CD4-positive, alpha-beta T cell treated with Interleukin-17A for 4 hours (primary cell): Measurements from ENCODE around the gene MAPK6.
"Not testable (repeated sequence)": the region's sequence is repeated elsewhere in the genome, so short reads cannot be mapped to it uniquely, and the experiment has no call there.

Experiments
- DNase-seq: peaks from one replicate; pipeline ENCODE4 v3.0.0-alpha.2; 2020; ENCODE audit warnings: mixed read lengths

The MAPK6 gene

DNA sequence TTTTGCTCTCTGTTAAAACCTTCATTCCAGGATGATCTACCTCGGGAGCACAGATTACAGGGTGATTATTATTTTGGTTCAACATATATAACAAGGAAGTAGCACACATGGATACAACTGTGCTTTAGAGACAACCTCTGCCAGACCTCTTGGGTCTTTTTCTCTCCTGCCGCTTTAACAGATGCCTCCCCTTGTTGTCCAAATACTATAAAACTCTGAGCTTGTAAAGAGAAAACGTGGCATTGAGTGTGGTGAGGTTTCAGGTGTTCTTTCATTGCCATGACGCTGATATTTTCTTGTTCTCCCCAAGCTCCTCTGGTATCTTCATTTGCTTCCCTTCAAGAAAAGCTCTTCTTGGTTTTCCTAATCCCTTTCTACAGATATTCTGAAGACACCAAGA, 64.6 kb downstream of the MAPK6 start:
- DNase-seq: no peak

DNA sequence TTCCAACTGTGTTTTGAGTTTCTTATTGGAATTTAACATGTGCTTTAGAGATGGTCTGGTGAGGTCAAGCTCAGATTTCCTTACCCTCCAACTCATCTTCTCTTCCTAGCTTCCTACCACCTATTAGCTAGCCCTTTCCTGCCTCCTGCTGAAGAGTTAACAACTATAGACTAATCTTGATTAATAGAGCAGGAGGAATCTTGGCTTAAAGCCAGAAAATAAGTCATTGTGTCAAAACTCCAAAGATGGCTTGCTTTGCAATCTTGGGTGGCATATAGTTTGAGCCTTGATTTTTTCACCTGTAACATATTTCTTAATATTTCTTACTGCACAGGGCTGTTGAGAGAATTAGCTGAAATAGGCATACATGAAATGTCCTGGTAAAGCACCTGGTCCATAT, 66.3 kb downstream of the MAPK6 start:
- no peak for DNase-seq

DNA sequence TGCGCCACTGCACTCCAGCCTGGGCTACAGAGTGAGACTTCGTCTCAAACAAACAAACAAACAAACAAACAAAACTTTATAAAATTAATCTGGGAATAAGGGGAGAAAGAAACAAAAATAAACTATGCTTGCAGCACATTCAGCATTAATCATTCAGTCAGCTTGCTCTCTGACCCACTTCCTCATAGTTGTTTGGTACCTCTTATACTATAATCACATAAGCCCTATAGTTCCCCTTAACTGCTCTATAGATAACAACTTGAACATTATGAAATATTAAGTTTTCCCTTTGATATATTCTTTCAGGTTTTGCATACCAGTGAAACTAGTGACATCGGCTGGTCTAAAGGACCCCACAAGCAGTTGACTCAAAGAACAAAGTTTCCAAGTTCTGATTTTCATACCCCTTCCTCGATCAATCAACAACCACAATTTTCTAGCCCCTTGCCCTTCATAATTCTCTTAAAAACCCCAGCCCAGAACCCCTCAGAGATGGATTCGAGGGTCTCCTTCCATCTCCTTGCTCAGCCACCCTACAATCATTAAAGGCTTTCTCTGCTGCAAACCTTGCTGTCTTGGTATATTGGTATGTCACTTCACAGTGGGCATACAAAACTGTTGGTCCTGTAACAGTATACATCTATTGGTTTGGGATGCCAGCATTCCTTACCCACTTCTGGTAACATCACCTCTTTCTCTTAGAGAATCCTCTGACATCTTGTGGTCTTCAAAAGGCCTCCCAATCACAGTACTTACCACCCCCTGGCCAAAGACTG, 67.2 kb downstream of the MAPK6 start:
- DNase-seq: no peak

DNA sequence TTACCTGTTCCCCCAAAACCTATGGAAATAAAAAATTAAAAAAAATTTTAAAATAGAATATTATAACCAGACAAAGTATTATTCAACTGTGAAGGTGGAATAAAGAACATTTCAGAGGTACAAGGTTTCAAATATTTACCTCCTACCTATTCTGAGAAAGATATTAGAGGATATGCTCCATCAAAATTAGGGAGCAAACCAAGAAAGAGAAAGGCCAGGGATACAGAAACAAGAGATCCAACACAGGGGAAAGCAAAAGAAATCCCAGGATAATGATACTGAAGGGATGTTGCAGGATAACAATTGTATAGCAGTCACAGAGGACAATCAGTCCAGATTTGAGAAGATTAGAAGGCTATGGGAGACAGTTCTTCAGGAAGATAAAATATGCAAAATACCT, 71.2 kb downstream of the MAPK6 start:
- DNase-seq: no peak

DNA sequence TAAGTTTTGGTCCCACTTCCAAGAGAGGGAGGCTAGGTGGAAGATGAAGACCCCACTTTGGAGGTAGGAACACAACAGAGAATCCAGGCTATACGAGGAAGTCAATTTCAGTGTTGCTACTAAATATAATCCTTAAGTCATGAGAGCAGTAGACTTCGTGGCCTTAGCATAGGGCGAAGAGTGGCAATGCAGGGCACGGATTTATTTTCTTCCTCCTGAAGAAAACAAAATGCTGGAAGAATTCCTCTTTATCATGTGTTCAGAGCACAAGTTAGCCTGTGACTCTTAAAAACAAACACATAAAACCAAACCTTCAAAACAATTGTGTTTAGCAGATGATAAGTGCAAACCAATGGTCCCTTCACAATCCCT, 74.1 kb downstream of the MAPK6 start:
- DNase-seq: no peak

DNA sequence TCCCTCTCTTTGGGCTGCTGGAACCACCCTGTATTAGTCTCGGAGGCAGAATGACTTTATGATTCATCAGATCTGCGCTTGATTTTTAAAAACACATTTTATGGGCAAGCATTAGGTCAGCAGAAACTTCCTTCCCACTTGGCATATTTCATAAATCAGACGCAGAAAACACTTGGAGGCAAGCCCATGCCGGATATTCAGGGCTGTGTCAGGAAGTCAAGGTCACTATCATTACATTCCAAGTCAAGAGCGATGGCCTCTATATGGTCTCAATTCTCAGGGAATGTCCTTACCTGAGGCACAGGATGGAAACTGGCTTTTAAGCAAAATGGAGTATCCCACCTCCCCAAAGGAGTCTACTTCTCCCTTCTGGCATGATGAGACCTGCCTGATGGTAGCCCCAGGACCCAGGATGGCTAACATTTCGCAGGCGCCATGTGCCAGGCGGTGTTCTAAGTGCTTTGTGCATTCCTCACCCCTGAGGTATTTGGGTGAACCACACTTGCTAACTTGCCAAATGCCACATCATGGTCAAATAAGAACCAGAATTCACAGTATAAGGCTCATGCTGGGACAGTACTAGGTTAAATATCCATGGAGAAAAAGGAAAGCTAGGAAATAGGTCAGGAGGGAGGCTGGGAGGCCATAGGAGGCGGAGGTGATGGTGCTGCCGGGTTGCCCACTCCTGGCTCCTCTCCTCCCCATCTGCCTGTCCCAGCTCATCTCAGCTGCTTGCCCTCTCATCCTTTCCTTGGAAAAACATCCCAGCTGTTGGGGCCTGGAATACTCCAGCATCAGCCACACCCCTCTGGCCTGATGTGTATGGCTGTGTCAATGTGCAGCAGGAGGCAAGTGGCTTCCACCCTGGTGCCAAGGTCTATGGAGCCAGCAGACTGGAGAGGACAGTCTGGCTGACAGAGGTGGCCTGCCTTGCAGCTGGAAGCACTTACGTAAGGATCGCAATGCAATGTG, 74.8 kb downstream of the MAPK6 start:
- DNase-seq: no peak

DNA sequence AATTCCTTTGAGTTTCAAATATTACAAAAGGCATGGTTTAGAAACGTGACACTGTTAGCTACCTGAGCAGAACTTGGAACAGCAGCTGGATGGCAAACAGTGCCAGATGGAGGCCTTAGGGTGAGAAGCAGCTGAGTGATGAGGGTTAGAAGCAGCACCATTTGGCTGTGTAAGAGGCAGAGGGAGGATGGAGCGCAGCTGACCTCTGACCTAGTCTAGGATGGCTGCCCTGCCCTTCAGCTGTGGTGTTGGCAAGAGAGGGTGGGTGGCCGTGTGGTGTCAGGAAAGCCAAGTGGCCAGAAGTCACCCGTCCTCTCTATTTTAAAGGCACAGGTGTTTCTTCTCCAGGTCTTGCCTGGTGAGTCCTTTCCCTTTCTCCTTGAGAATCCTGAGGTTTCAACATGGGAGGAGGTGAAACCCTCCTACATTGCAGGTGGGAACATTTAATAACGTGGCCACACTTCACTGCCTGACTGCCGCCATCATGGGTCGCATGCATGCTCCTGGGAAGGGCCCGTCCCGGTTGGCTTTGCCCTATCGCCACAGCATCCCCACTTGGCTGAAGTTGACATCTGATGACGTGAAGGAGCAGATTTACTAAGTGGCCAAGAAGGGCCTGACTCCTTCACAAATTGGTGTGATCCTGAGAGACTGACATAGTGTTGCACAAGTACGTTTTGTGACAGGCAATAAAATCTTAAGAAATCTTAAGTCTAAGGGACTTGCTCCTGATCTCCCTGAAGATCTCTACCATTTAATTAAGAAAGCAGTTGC, 76.0 kb downstream of the MAPK6 start:
- DNase-seq: no peak

DNA sequence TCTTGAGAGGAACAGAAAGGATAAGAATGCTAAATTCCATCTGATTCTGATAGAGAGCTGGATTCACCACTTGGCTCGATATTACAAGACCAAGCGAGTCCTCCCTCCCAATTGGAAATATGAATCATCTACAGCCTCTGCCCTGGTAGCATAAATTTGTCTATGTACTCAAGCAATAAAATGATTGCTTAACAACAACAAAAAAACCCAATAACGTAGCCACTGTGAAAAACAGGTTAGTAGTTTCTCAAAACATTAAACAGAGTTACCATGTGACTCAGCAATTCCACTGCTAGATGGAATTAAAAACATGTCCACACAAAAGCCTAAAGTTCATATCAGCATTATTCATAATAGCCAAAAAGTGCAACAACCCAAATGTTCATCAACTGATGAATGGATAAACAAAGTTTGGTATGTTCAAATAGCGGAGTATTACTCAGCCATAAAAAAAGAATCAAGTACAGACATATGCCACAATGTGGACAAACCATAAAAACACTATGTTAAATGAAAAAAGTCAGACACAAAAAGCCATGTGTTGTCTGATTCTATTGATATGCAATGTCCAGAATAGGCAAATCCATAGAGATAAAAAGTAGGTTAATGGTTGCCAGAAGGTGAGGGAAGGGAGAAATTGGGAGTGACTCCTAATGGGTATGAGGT, 76.7 kb downstream of the MAPK6 start:
- DNase-seq: no peak

DNA sequence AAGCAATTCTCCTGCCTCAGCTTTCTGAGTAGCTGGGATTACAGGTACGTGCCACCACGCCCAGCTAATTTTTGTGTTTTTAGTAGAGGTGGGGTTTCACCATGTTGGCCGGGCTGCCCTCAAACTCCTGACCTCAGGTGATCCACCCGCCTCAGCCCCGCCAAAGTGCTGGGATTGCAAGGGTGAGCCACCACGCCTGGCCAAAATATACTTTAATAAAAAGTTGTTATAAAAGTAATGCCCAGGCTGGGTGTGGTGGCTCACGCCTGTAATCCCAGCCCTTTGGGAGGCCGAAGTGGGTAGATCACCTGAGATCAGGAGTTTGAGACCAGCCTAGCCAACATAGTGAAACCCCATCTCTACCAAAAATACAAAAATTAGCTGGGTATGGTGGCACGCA, 77.5 kb downstream of the MAPK6 start:
- DNase-seq: not testable (repeated sequence)

DNA sequence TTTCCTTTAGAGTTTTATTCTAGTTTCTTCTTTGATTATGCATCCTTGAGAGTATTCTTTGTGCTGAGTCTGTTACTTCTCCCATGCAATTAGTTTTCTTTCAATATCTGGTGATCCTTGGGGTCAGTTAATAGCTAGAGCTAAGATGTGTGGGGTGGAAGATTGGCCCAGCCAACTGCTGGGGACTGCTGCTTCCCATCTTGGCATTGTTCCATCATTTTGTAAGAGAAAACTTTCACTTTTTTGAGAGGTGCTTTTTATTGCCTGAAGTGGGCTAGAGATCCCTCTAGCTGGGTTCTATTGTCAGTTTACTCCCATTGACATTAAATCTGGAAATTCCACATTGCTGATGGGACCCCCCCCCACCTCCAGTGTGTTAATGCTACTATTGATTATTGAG, 78.2 kb downstream of the MAPK6 start:
- no peak for DNase-seq

DNA sequence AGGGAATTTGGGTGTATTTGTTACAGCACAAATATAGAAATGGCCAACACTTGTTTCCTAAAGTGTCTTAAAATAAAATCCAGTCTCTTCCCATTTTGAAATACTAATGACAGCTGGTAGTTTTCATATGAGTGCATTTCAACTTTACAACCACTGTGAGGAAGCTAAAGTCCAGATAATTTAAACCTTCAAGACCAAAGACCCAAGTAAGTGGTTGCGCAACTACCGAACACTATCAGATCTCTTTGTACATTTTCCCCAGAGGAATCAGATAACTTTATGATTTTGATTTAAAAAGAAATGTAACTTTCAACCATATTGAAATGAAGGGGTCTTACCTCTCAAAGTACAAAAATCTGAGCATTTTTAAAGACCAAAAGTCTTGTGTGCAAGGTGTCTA, 79.3 kb downstream of the MAPK6 start:
- no peak for DNase-seq

DNA sequence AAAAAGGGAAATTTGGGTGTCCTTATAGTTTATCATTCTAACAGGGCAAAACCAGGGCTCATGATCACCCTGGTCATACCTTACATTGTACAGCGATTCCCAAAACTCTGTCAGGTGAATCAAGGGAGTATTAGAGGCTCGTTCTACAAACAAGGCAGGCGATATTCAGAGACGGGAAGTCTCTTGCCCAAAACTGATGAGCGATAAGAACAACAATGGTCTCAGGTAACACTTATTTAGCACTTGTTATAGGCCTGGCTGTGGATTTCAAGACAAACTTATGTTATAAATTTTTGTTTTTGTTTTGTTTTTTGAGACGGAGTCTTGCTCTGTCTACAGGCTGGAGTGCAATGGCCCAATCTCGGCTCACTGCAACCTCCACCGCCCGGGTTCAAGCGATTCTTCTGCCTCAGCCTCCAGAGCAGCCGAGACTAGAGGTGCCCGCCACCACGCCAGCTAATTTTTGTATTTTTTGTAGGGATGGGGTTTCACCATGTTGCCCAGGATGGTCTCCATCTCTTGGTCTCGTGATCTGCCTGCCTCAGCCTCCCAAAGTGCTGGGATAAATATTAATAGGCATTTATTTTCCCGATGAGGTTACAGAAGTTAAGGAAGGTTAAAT, 80.7 kb downstream of the MAPK6 start:
- no peak for DNase-seq

DNA sequence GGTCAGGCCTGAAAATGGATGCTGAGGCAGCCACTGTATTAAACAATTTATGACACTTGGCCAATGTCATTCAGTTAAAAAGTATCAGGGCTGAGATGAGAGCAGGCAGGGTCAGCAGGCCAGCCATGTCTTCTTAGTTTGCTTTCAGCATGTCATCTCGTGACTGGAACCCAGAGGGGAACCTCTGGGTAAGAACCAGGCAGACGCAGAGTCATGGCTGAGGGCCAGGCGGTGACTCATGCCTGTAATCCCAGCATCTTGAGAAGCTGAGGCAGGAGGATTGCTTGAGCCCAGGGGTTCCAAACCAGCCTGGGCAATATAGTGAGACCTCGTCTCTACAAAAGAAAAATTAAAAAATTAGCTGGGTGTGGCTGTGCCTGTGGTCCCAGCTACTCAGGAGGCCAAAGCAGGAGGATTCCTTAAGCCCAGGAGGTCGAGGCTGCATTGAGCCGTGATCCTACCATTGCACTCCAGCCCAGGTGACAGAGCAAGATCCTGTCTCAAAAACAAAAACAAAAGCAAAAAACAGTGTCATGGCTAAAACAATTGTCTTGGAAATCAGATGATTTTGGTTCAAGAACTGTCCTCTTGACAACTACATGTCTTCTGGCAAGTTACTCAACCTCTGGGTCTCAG, 81.9 kb downstream of the MAPK6 start:
- DNase-seq: peak; percentile 7

DNA sequence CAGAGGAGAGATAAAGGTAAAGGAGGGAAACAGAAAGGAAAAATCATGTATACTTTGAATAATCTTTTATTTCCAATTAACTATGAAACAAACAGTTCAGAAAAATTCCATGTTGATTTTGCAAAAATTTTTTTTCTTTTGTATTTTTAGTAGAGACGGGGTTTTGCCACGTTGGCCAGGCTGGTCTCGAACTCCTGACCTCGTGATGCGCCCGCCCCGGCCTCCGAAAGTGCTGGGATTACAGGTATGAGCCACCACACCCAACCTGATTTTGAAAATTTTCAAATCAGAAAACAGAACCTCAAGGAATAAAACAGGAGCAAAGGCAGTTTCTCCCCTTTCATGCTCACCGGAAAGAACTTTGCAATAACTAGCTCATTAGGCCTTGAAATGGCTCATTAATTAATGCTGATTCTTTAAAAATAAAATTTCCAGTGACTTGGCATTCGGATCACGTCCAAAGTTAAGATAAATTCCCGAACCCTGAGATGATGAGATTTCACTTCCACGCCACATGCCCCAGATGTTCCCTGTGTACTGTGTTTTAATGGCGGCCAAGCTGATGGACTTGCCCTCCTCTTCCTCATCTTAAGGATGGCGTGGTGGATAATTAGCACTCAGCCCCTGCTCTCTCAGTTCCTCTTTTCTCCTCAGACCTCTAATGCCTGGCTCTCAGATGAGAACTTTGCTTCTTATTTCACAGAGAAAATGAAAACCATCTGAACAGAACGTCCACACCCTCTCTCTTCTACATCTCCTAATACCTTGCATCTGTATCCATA, 82.7 kb downstream of the MAPK6 start:
- DNase-seq: no peak

DNA sequence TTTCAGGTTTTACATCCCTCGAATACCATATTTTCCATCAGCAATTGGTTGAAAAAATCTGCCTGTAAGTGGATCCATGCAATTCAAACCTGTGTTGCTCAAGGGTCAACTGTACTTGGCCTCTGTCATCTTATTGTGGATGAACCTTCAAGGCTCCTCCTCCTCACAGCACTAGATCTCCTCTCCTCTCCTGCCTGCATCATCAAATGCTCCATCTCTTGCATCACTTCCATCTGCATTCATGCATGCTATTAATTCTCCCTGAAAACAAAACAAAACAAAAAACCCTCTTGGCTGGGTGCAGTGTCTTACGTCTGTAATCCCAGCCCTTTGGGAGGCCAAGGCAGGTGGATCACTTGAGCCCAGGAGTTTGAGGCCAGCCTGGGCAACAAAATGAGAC, 83.4 kb downstream of the MAPK6 start:
- DNase-seq: no peak

DNA sequence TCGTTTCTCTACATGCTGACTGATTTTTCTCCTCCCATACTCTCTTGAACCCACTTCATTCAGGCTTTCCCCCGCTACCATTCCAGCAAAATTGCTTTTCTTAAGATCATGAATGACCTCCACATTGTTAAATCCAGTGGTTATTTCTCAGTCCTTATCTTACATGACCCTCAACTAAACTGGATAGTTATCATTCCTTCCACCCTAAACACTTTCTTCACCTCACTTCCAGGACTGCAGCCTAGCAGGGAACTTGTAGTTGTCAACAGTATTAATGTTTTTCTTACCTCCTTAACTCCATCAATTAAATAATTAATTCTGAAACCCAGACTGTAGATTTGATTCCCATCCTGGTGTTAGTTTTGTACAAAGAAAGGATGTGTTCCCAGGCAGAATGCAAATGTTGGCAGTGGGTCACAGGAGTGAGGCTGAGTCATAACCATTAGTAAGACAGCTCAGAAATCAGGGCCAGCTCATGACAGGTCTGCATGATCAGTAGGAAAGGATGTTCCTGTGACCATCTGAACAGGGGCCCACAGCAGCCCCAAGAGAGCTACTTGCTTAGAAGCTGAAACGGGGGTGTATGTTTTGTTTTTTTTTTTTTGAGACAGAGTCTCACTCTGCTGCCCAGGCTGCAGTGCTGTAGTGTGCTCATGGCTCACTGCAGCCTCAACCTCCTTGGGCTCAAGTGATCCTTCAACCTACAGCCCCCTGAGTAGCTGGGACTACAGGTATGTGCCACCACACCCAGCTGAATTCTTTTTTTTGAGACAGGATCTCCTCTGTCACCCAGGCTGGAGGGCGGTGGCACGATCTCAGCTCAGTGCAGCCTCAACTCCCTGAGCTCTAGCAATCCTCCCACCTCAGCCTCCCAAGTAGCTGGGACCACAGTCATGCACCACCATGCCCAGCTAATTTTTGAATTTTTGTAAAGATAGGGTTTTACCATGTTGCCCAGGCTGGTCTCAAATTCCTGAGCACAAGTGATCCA, 84.5 kb downstream of the MAPK6 start:
- no peak for DNase-seq

DNA sequence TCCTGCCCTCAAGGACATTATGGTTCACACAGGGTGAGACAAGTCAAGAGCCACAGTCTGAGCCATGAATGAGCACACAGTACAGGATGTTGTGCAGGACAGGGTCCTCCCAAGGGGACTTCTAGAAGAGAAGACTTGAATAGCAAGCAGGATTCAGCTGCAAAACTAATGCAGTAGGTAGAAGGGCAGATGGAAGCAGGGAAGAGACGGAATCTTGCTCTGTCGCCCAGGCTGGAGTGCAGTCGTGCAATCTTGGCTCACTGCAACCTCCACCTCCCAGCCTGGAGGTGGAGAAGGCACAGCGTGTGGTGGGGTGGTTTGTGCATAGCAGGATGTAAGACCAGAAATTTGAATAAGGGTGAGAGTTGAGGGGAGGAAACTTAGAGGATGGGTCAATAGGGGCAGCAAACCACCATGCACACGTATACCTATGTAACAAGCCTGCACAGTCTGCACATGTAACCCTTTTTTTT, 85.5 kb downstream of the MAPK6 start:
- no peak for DNase-seq

DNA sequence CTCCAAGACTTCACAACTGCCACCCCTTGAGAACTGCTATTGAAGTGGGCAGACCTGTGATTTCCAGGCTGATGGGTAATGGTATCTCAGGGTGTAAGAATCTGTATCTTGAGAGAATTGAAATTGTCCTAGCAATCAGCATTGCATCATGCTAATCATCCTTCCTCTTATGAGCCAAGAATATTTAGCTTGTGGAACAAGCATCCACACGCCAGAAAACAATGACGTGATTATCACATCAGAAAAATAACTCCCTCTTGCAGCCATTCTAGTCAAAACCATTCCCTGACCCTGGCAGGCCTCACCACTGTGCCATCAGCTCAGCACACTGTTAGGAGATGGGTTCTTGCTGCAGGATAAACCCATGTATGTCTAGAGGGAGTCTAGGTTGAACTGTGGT, 86.8 kb downstream of the MAPK6 start:
- DNase-seq: no peak

DNA sequence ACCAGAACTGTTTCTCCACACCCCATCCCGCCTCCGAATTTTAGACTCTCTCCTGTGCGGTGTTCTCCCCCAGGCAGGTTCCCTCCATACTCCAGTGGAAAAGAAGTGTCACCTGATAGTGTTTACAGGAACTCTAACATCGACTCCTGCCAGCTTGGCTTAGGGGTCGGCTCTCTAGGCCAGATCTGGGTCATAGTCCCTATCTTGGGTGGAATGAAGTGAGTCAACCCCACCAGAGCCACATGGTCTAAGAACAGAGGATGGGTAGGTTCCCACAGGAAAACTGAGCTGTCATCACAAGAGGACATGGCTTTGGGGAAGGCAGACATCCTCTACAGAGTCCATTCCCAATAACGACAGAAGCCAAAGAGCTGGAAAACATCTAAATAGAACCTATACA, 87.6 kb downstream of the MAPK6 start:
- DNase-seq: no peak

DNA sequence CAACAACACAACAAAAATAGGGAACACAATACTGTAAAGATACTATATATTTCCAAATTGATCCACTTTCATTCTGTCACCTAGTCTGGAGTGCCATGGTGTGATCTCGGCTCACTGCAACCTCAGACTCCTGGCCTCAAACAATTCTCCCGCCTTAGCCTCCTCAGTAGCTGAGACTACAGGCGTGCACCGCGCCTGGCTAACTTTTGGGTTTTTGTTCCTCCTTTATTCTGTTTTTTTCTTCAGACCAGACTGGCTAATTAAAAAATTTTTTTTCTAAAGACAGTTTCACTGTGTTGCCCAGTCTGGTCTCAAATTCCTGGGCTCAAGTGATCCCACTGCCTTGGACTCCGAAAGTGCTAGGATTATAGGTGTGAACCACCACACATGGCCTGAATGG, 88.2 kb downstream of the MAPK6 start:
- DNase-seq: no peak
